ENCODE measurements around the gene ALX4. TPM values are rescaled to one million over a fixed set of nuclear protein-coding genes. Genes with fewer than 3 reads are reported as not detected.

Gene ALX4
- total and polyA plus RNA-seq, 2 donors (not counting 3 experiments of a cell fraction or from before 2014, with no cell fraction given) = not detected

GRCh38 chr11:44271286-44271685 lies 38.7 kb downstream of the ALX4 start:
- Histone ChIP-seq H4K20me1 (replicated peaks; ENCODE audit: control insufficient read depth, extremely low read depth, insufficient read depth, low read length) (no peaks in the 10 kb centered on the region), H3K27ac (ENCODE audit: insufficient read depth, low read depth, low read length) (no peak overlapping the region), H3K4me3 (replicated peaks in 1 of 3; ENCODE audit: insufficient read depth in 1 of 3, low read depth in 1 of 3, low read length in 3 of 3) (no peak overlapping the region), H3K27me3 (ENCODE audit: control insufficient read depth in 2 of 2, insufficient read depth in 2 of 2, low read length in 2 of 2) (no peaks in the 10 kb centered on the region), H3K4me2 (ENCODE audit: insufficient read depth, low read length) (no peak overlapping the region), H3K36me3 (ENCODE audit: control insufficient read depth in 2 of 2, extremely low read depth in 1 of 2, insufficient read depth in 2 of 2, low read length in 2 of 2) (no peaks in the 10 kb centered on the region), H3K79me2 (ENCODE audit: control insufficient read depth, insufficient read depth, low read length) (no peaks in the 10 kb centered on the region), H3K9me1 (replicated peaks; ENCODE audit: control insufficient read depth, extremely low read depth, insufficient read depth, low read length) (no peaks in the 10 kb centered on the region), H3K9ac (replicated peaks; ENCODE audit: extremely low read depth, insufficient read depth, low read length) (no peak overlapping the region), H3K4me1 (ENCODE audit: control insufficient read depth, extremely low read depth, insufficient read depth, low read length) (peaks cover 20% of the 10 kb centered on the region), H2AFZ (ENCODE audit: low read depth, low read length) (no peak overlapping the region), H3K9me3 (replicated peaks; ENCODE audit: control insufficient read depth, insufficient read depth, low read length) (no peaks in the 10 kb centered on the region)
- dilution Hi-C loops (cut with MboI; ENCODE audit: extremely low pct_ligation_motif_present, low sequenced_read_pairs) (no loop called here), intact Hi-C loops (cut with micrococcal nuclease) (no loop called here)
- TF ChIP-seq FOS (IDR thresholded peaks at IDR 0.05; ENCODE audit: borderline replicate concordance, insufficient read depth, low read length) = no peak
- TF ChIP-seq GATA2 (IDR thresholded peaks at IDR 0.05; ENCODE audit: insufficient read depth, insufficient read length, low read depth, low read length) = no peak
- TF ChIP-seq EZH2 (IDR thresholded peaks at IDR 0.05; ENCODE audit: borderline replicate concordance, low read depth, low read length, severe bottlenecking) = no peak
- no peak for TF ChIP-seq CTCF (IDR thresholded peaks at IDR 0.05; ENCODE audit: extremely low read depth in 1 of 2, insufficient read depth in 1 of 2, low read depth in 1 of 2, low read length in 2 of 2)
- no peak for TF ChIP-seq POLR2A (IDR thresholded peaks at IDR 0.05; ENCODE audit: low read depth, low read length)
- no peak for TF ChIP-seq MAX (IDR thresholded peaks at IDR 0.05; ENCODE audit: insufficient read depth, insufficient read length)
- TF ChIP-seq JUN (IDR thresholded peaks at IDR 0.05; ENCODE audit: borderline replicate concordance, insufficient read depth, insufficient read length, low read depth) = no peak
- TF ChIP-seq POLR2AphosphoS5 (IDR thresholded peaks at IDR 0.05; ENCODE audit: insufficient read depth, low read depth, low read length) = no peak
- no peak for TF ChIP-seq MYC (IDR thresholded peaks at IDR 0.05; ENCODE audit: low read depth, low read length)
- BruUV-seq (replicated peaks) = no TSS peak
- no peak for FAIRE-seq
- ChIA-PET POLR2A (no interaction called here), CTCF (no interaction called here)
- DNase-seq (ENCODE audit: low read depth, low spot score) = no peak

All from endothelial cell of umbilical vein (primary cell).